PC-9 (cell line): ENCODE measurements around the gene SEMA3E. TPM values are rescaled to one million over a fixed set of nuclear protein-coding genes. Genes with fewer than 3 reads are reported as not detected.

Experiments
- BruUV-seq: library from RNA; stranded (reverse); fragments of 400-500 nt; replicated peaks from 2 replicates; lab custom pipeline; 2021; lab: Mats Ljungman, UMichigan
- CTCF ChIA-PET: fragments of 300-600 bp; sonication (Branson Sonifier 250); formaldehyde crosslinking; loops from one replicate; lab custom pipeline; 2022; ENCODE audit warnings: antibody characterized with exemption; lab: Charles Lee
- POLR2A ChIA-PET: fragments of 300-600 bp; sonication (Branson Sonifier 250); formaldehyde crosslinking; loops from one replicate; lab custom pipeline; 2022; ENCODE audit warnings: antibody characterized with exemption; ENCODE audit not compliant: unreplicated experiment; lab: Charles Lee
- DNase-seq, 2 experiments: peaks; one replicate each; pipeline versions ENCODE4 v3.0.0 to v3.0.0-alpha.2; 2015 to 2022; ENCODE audit warnings: mixed read lengths in 1 of 2
- H2AFZ ChIP-seq: fragments of 200-600 bp; sonication (generic); 2 replicates; pipeline ENCODE4 v1.8.1; 2017; ENCODE audit warnings: antibody characterized with exemption
- H3F3A ChIP-seq: fragments of 200-600 bp; sonication (generic); 2 replicates; pipeline ENCODE4 v1.8.1; 2017; ENCODE audit warnings: antibody characterized with exemption, mild to moderate bottlenecking, low read depth; ENCODE audit not compliant: insufficient read depth
- H3K27ac ChIP-seq: fragments of 200-600 bp; sonication (generic); 2 replicates; pipeline ENCODE4 v1.6.1; 2016; ENCODE audit warnings: mixed run types
- H3K27me3 ChIP-seq: fragments of 200-600 bp; sonication (generic); 2 replicates; pipeline ENCODE4 v1.6.1; 2016; ENCODE audit warnings: low read depth, mixed run types; ENCODE audit not compliant: insufficient read depth
- H3K36me3 ChIP-seq: fragments of 200-600 bp; sonication (generic); 2 replicates; pipeline ENCODE4 v1.6.1; 2016; ENCODE audit warnings: low read depth, mixed run types
- H3K4me1 ChIP-seq: fragments of 200-600 bp; sonication (generic); replicated peaks from 2 replicates; pipeline ENCODE4 v1.6.1; 2016; ENCODE audit warnings: mixed run types; ENCODE audit not compliant: insufficient read depth
- H3K4me2 ChIP-seq: fragments of 200-600 bp; sonication (generic); 2 replicates; pipeline ENCODE4 v1.6.1; 2017; ENCODE audit warnings: mixed run types
- H3K4me3 ChIP-seq: fragments of 200-600 bp; sonication (generic); 2 replicates; pipeline ENCODE4 v1.6.1; 2016; ENCODE audit warnings: mixed run types
- H3K79me2 ChIP-seq: fragments of 200-600 bp; sonication (generic); 2 replicates; pipeline ENCODE4 v1.6.1; 2017; ENCODE audit warnings: low read depth, mixed run types
- H3K9me2 ChIP-seq: fragments of 200-600 bp; sonication (generic); 2 replicates; pipeline ENCODE4 v1.8.1; 2017; ENCODE audit warnings: mild to moderate bottlenecking; ENCODE audit not compliant: insufficient read depth
- H3K9me3 ChIP-seq: fragments of 200-600 bp; sonication (generic); 2 replicates; pipeline ENCODE4 v1.8.1; 2016; ENCODE audit warnings: low read depth; ENCODE audit not compliant: insufficient read depth
- H4K20me1 ChIP-seq: fragments of 200-600 bp; sonication (generic); 2 replicates; pipeline ENCODE4 v1.8.1; 2017; ENCODE audit not compliant: insufficient read depth
- CTCF ChIP-seq: fragments of 200-600 bp; sonication (generic); conservative IDR thresholded peaks from 2 replicates; pipeline ENCODE4 v1.6.1; 2017; ENCODE audit warnings: mixed run types, antibody characterized with exemption, mild to moderate bottlenecking, moderate library complexity
- EZH2 ChIP-seq: fragments of 200-600 bp; sonication (generic); IDR thresholded peaks from 2 replicates; pipeline ENCODE4 v1.8.0; 2017; ENCODE audit warnings: antibody characterized with exemption, low read depth
- intact Hi-C: fragments of 100-400 bp; cut with micrococcal nuclease; formaldehyde crosslinking; loops from one replicate; pipeline ENCODE4 v1.10.0; 2022; ENCODE audit not compliant: unreplicated experiment
- total RNA-seq: library from RNA; stranded (reverse); gene quantifications from 2 replicates; pipeline ENCODE4 v1.2.3, GENCODE V29; 2021

SEMA3E gene
- total RNA-seq, 1 experiment from 2014 or later, result 2.1 TPM

GRCh38 chr7:83574616-83575015, 74.3 kb downstream of the SEMA3E start:
- no peak overlapping the region for H2AFZ ChIP-seq
- H3K27me3 ChIP-seq, result no peaks in the 10 kb centered on the region
- H4K20me1 ChIP-seq, result no peaks in the 10 kb centered on the region
- intact Hi-C loops, result no loop called here
- no peaks in the 10 kb centered on the region for H3K4me1 ChIP-seq
- no peak overlapping the region for H3K4me3 ChIP-seq
- no peaks in the 10 kb centered on the region for H3K36me3 ChIP-seq
- TF ChIP-seq CTCF (no peak), EZH2 (no peak)
- no peak overlapping the region for H3K27ac ChIP-seq
- no peak for DNase-seq
- no peaks in the 10 kb centered on the region for H3F3A ChIP-seq
- no peak overlapping the region for H3K4me2 ChIP-seq
- ChIA-PET CTCF (no interaction called here), POLR2A (interaction anchor here (0.6 kb wide), 1 partner anchor 587 kb away, joined by 3 read pairs; no protein-coding TSS in a partner anchor)
- H3K79me2 ChIP-seq, result no peaks in the 10 kb centered on the region
- no TSS peak for BruUV-seq
- no peaks in the 10 kb centered on the region for H3K9me2 ChIP-seq
- no peaks in the 10 kb centered on the region for H3K9me3 ChIP-seq

- no peaks in the 10 kb centered on the region for H3K27me3 ChIP-seq
- ChIA-PET CTCF (no interaction called here), POLR2A (no interaction called here)
- H2AFZ ChIP-seq, result no peak overlapping the region
- H3K36me3 ChIP-seq, result no peaks in the 10 kb centered on the region
- no peaks in the 10 kb centered on the region for H3K4me1 ChIP-seq
- no peaks in the 10 kb centered on the region for H4K20me1 ChIP-seq
- no peaks in the 10 kb centered on the region for H3F3A ChIP-seq
- intact Hi-C loops, result no loop called here
- H3K79me2 ChIP-seq, result no peaks in the 10 kb centered on the region
- no peak overlapping the region for H3K4me2 ChIP-seq
- H3K27ac ChIP-seq, result no peak overlapping the region
- TF ChIP-seq CTCF (no peak), EZH2 (no peak)
- no peak for DNase-seq
- H3K9me2 ChIP-seq, result no peaks in the 10 kb centered on the region
- BruUV-seq, result no TSS peak
- no peaks in the 10 kb centered on the region for H3K9me3 ChIP-seq
- no peak overlapping the region for H3K4me3 ChIP-seq
Observed at GRCh38 chr7:83562960-83563359, 86.0 kb downstream of the SEMA3E start.

- ChIA-PET CTCF (interaction anchor here (0.5 kb wide), 1 partner anchor 26 kb away, joined by 4 read pairs; no protein-coding TSS in a partner anchor), POLR2A (no interaction called here)
- TF ChIP-seq EZH2, result no peak
- TF ChIP-seq CTCF, result no peak
- intact Hi-C loops, result no loop called here
- Histone ChIP-seq H3F3A (no peaks in the 10 kb centered on the region), H3K79me2 (no peaks in the 10 kb centered on the region), H3K9me2 (no peaks in the 10 kb centered on the region), H3K27me3 (no peaks in the 10 kb centered on the region), H3K27ac (no peak overlapping the region), H4K20me1 (no peaks in the 10 kb centered on the region), H3K36me3 (no peaks in the 10 kb centered on the region), H3K4me2 (no peak overlapping the region), H3K4me1 (no peaks in the 10 kb centered on the region), H3K9me3 (no peaks in the 10 kb centered on the region), H2AFZ (no peak overlapping the region), H3K4me3 (no peak overlapping the region)
- no peak for DNase-seq
- BruUV-seq, result no TSS peak
Observed at GRCh38 chr7:83562289-83562688, 86.7 kb downstream of the SEMA3E start.
